ENCODE measurements around the gene C2.

GRCh38 chr6:31977816-31978431 lies 50.4 kb downstream of the C2 start:
- TF ChIP-seq ZNF274 (IDR thresholded peaks at IDR 0.05; ENCODE audit: low read depth, low read length) = no peak
- TF ChIP-seq YY1 (IDR thresholded peaks at IDR 0.05; ENCODE audit: insufficient read depth, insufficient read length) = no peak
- TF ChIP-seq SUZ12 (IDR thresholded peaks at IDR 0.05; ENCODE audit: extremely low read depth, insufficient read depth, insufficient read length) = no peak
